Ovary (tissue), 9 donors: ENCODE results near the gene CTIF. TPM values are rescaled to one million over a fixed set of nuclear protein-coding genes. Genes with fewer than 3 reads are reported as not detected.
A peak's percentile ranks its signal among the peaks of the same experiment; 100 is the strongest.

Experiments
- DNase-seq, 5 donors: peaks; one replicate each; pipeline ENCODE4 v3.0.0-alpha.2; 2019 to 2020
- H3K27ac ChIP-seq, 2 donors: fragments of 200-600 bp; one replicate each; pipeline versions ENCODE4 v1.5.1 to v1.8.0; 2019 to 2022
- H3K27me3 ChIP-seq: fragments of 200-600 bp; one replicate; pipeline ENCODE4 v1.8.0; 2022
- H3K36me3 ChIP-seq: fragments of 200-600 bp; sonication (generic); one replicate; pipeline ENCODE4 v1.5.1; 2019
- H3K4me1 ChIP-seq: one replicate; pipeline ENCODE4 v1.8.1; 2013; ENCODE audit warnings: mild to moderate bottlenecking, moderate library complexity; ENCODE audit not compliant: insufficient read depth
- H3K4me3 ChIP-seq: fragments of 200-600 bp; sonication (generic); one replicate; pipeline ENCODE4 v1.5.1; 2017
- H3K9me3 ChIP-seq, 2 donors: fragments of 200-600 bp in 1 of 2; sonication (generic) in 1 of 2; one replicate each; pipeline versions ENCODE4 v1.5.1 to v1.8.1; 2013 to 2019; ENCODE audit warnings: mild to moderate bottlenecking in 1 of 2, moderate library complexity in 1 of 2
- EP300 ChIP-seq: sonication (generic); formaldehyde crosslinking; IDR thresholded peaks from one replicate; pipeline ENCODE4 v1.6.1; 2017; ENCODE audit warnings: antibody characterized with exemption
- POLR2A ChIP-seq: fragments of 450-650 bp; IDR thresholded peaks from one replicate; pipeline ENCODE4 v1.6.1; 2017; ENCODE audit warnings: antibody characterized with exemption, mild to moderate bottlenecking, moderate library complexity
- WGBS, 3 donors: extraction: QIAGEN DNeasy Blood & Tissue Kit in 1 of 3; methylation state at CpG; one replicate each; pipeline versions ENCODE4 v1.1.5 to v1.1.7; 2013 to 2017; 5-methylcytosine and 5-hydroxymethylcytosine counted together
- intact Hi-C, 4 donors: fragments of 100-400 bp; cut with DNase I; formaldehyde crosslinking; loops; one replicate each; pipeline versions ENCODE4 v1.11.0 to v1.15.1; 2022 to 2023
- polyA plus RNA-seq, 2 donors: library from polyadenylated mRNA; stranded (reverse); fragments of 200-250 nt in 1 of 2; fragments of 350-450 nt in 1 of 2; fragmentation: Illumina TruSeq in 1 of 2; extraction: RNeasy Lipid Tissue Mini Kit (QIAGEN cat#74804) in 1 of 2; gene quantifications; one replicate each; pipeline ENCODE4 v1.2.3, GENCODE V29; 2013 to 2014
- total RNA-seq, 7 donors: library from RNA; depleted of rRNA in 2 of 7; stranded (reverse); fragments of >200 nt in 2 of 7; fragmentation: NEBNext Ultra II Directional in 3 of 7; extraction: Animal tissue kit (Norgen Biotek cat#: 25700) in 3 of 7; gene quantifications; one replicate each; pipeline versions ENCODE4 v1.1.0 to v1.2.4, GENCODE V29; 2016 to 2023
- TF ChIP-seq, protein P1 (sequence below), 3 donors: fragments of 450-650 bp in 2 of 3; fragments of 200-600 bp in 1 of 3; IDR thresholded peaks; one replicate each; pipeline versions ENCODE4 v1.5.1 to v1.8.0; 2016 to 2022; ENCODE audit warnings: antibody characterized with exemption in 3 of 3, mild to moderate bottlenecking in 1 of 3
- donor health status: DM: no; HTN: no; CAD: no; lungs with moderate emphysema.
- donor health status: DM: no; HTN: no; CAD: no.
- donor health status: Bipolar disorder and iron deficiency.
- donor health status: DM: yes; HTN: yes; CAD: no.
- donor health status: DM: no; HTN: no; CAD: no.
- donor health status: DM: yes; HTN: yes; CAD: no.

Gene CTIF
- total and polyA plus RNA-seq, 9 donors: 18.5 to 94.1 (median 75.2) TPM

GRCh38 chr18:48669991-48670750 is 131.3 kb downstream of the CTIF start:
- TF ChIP-seq, protein P1, sequence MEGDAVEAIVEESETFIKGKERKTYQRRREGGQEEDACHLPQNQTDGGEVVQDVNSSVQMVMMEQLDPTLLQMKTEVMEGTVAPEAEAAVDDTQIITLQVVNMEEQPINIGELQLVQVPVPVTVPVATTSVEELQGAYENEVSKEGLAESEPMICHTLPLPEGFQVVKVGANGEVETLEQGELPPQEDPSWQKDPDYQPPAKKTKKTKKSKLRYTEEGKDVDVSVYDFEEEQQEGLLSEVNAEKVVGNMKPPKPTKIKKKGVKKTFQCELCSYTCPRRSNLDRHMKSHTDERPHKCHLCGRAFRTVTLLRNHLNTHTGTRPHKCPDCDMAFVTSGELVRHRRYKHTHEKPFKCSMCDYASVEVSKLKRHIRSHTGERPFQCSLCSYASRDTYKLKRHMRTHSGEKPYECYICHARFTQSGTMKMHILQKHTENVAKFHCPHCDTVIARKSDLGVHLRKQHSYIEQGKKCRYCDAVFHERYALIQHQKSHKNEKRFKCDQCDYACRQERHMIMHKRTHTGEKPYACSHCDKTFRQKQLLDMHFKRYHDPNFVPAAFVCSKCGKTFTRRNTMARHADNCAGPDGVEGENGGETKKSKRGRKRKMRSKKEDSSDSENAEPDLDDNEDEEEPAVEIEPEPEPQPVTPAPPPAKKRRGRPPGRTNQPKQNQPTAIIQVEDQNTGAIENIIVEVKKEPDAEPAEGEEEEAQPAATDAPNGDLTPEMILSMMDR (IDR thresholded peaks at IDR 0.05): no peak
- TF ChIP-seq POLR2A (no peak), EP300 (no peak)
- Histone ChIP-seq H3K36me3 (peaks cover 6% of the 10 kb centered on the region), H3K4me1 (no peaks in the 10 kb centered on the region), H3K27me3 (no peaks in the 10 kb centered on the region), H3K27ac (no peak overlapping the region), H3K4me3 (no peak overlapping the region), H3K9me3 (peaks cover 0 to 6% of the 10 kb centered on the region in 2 donors)
- WGBS, 3 donors: 95 to 97% (median 96%) methylated on average over 7 of the region's 7 CpGs
- intact Hi-C loops: loop anchor here (10.0 kb wide), 5 partner anchors 105 to 825 kb away; partner anchors contain the start of genes SMAD7 (in 2 of the 4), C18orf32 (in 1 of the 4) and RPL17 (in 1 of the 4)
- peak in 3 of 5 donors; percentile 8 to 15 (median 14) for DNase-seq

GRCh38 chr18:48670751-48671560 is 132.1 kb downstream of the CTIF start:
- Histone ChIP-seq H3K4me3 (no peak overlapping the region), H3K27me3 (no peaks in the 10 kb centered on the region), H3K4me1 (no peaks in the 10 kb centered on the region), H3K36me3 (peaks cover 6% of the 10 kb centered on the region), H3K9me3 (peaks cover 0 to 6% of the 10 kb centered on the region in 2 donors), H3K27ac (no peak overlapping the region)
- TF ChIP-seq POLR2A (no peak), EP300 (no peak)
- TF ChIP-seq, protein P1 (IDR thresholded peaks at IDR 0.05): no peak
- 98 to 100% (median 99%) methylated on average over 4 of the region's 4 CpGs for WGBS, 3 donors
- intact Hi-C loops: loop anchor here (10.0 kb wide), 5 partner anchors 104 to 824 kb away; partner anchors contain the start of genes SMAD7 (in 2 of the 4), C18orf32 (in 1 of the 4) and RPL17 (in 1 of the 4)
- peak in 2 of 5 donors; percentile 11 to 18 for DNase-seq

- intact Hi-C loops: loop anchor here (10.0 kb wide), 5 partner anchors 103 to 823 kb away; partner anchors contain the start of genes SMAD7 (in 2 of the 4), C18orf32 (in 1 of the 4) and RPL17 (in 1 of the 4)
- H3K36me3 ChIP-seq: peaks cover 6% of the 10 kb centered on the region
- 97 to 100% (median 100%) methylated on average over 1 of the region's 1 CpG for WGBS, 3 donors
- H3K9me3 ChIP-seq: peaks cover 0 to 6% of the 10 kb centered on the region in 2 donors
- no peaks in the 10 kb centered on the region for H3K4me1 ChIP-seq
- H3K4me3 ChIP-seq: no peak overlapping the region
- DNase-seq: no peak
- H3K27me3 ChIP-seq: no peaks in the 10 kb centered on the region
- TF ChIP-seq POLR2A: no peak
- TF ChIP-seq, protein P1 (IDR thresholded peaks at IDR 0.05): no peak
- no peak for TF ChIP-seq EP300
- no peak overlapping the region for H3K27ac ChIP-seq
These were observed 132.7 kb downstream of the CTIF start for GRCh38 chr18:48671561-48671945.

- intact Hi-C loops: loop anchor here (10.0 kb wide), 5 partner anchors 102 to 822 kb away; partner anchors contain the start of genes SMAD7 (in 2 of the 4), C18orf32 (in 1 of the 4) and RPL17 (in 1 of the 4)
- Histone ChIP-seq H3K9me3 (peaks cover 0 to 6% of the 10 kb centered on the region in 2 donors), H3K36me3 (peaks cover 6% of the 10 kb centered on the region), H3K27me3 (no peaks in the 10 kb centered on the region), H3K4me1 (no peaks in the 10 kb centered on the region), H3K27ac (no peak overlapping the region), H3K4me3 (no peak overlapping the region)
- DNase-seq: peak in 4 of 5 donors; percentile 10 to 18 (median 12)
- TF ChIP-seq, protein P1 (IDR thresholded peaks at IDR 0.05): no peak
- TF ChIP-seq POLR2A (no peak), EP300 (no peak)
- 92 to 93% (median 92%) methylated on average over 6 of the region's 6 CpGs for WGBS, 3 donors
These were observed 134.0 kb downstream of the CTIF start for GRCh38 chr18:48672671-48673340.
